Forelimb muscle (tissue), 1 donor: ENCODE data around the gene SUPT20H. TPM values are rescaled to one million over a fixed set of nuclear protein-coding genes. Genes with fewer than 3 reads are reported as not detected.

Source experiments
- DNase-seq: peaks from one replicate; pipeline ENCODE4 v3.0.0-alpha.2; 2013; ENCODE audit warnings: low read depth
- polyA plus RNA-seq: library from polyadenylated mRNA; unstranded; fragments of 120-200 nt; gene quantifications from one replicate; pipeline ENCODE4 v1.2.1, GENCODE V29; 2013; ENCODE audit not compliant: insufficient read length

The SUPT20H gene
- polyA plus RNA-seq = 58.2 TPM

DNA sequence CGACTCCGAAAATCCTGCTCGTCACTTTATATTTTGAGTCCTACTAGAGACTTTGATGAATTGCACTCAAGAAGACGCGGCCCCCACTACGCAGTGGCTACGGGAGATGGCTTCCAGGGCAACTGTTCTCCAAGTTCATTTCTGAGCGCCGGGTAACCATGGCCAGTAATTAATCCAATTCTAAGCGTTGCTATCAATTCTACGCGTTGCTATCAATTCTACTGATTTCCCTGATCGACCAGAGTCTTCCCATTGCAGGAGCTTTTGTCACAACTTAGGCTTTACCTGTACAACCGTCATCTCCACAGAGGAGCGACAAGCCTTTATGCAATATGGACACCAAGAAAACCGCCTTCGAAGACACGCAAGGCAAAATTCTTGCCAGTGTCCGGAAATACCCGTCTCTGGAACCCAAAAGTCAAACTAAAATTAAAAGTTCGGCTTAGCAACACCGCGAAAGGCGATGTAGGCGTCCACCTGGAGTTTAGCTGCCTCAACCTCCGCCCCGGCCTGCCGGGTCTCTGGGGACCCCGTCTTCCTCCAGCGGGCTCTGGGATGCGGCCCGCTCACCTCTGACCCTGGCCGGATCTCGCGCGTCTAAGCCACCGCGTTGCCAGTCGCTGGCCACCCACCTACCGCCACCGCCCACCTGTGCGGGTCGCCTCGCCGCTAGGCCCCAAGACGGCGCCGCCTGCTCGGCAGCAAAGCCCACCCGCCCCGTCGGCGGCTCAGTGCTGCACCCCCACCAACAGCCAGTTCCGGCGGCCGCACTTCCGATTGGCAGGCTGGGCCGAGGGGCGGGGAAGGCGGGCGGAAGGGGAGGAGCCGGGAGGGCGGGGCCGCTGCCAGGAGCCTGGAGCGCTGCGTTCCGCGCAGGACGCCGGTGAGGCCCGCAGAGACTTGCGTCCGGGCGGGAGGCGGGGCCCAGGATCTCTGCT lies at the start of gene SUPT20H:
Gene SUPT20H (minus strand): TSS at position 779 of the 938 bp plus-strand sequence. CDS start 8,198 bp downstream, outside the sequence.
- peak; percentile 53 for DNase-seq

DNA sequence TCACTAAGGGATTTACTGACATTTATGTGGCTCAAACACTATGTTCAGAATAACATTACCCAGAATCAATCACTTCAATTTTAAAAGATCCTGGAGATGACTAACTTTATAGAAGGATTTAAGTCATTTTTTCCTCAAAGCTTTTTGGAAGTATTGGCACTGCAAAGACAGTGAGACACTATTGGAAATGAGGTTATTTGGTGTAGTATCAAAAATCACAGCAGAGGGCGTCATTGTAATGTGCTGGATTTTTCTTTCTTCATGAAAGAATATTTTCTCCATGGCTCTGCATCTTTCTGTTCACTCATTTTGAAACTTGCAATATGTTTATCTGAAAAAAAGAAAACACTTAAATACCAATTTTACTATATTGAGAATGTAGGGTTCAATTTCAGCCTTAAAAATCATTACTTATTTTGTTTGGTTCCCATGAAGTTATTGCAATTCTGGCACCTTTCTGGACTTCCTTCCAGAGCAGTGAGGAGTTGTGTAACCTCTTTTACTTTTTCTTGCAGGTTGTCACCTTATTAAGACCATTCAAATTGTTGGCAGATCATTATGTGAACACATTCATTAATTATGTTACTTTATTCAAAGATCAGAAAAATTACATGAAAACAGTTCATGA lies 49.7 kb upstream of the SUPT20H start:
- DNase-seq = peak; percentile 90

DNA sequence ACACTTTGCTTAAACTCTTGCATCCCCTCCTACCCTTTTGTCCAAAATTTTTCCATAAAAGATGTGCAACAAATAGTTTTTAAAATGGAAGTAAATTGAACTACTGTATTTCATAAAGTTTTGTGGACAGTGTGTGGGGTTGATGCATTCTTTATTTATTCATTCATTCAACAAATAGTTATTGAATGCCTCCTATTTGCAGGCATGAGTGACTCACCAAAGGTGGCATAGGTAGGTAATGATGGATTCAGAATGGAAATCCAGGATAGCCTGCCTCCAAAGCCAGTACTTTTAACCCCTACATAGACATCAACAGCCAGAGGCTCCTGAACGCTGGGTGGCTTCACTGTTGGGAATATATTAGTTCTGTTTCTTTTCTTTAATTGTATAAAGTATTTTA lies 48.4 kb upstream of the SUPT20H start:
- no peak for DNase-seq

DNA sequence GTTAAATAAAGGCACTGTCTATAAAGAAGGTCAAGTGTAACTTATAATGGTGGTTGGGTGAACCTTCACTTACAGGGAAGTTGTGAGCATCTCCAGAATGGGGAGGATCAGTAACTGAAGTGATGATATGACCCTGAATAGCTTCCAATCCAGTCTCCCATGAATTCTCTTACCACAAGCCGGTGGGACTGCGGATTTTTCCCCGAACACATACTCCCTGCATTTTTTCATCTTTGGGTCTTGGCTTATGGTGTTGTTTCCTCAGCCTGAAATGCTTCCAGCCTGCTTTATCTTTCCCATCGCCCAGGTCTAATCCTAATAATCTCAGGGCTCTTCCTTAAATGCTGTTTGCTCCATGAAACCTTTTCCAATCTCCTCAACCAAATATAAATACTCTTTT lies 48.0 kb upstream of the SUPT20H start:
- DNase-seq = no peak

DNA sequence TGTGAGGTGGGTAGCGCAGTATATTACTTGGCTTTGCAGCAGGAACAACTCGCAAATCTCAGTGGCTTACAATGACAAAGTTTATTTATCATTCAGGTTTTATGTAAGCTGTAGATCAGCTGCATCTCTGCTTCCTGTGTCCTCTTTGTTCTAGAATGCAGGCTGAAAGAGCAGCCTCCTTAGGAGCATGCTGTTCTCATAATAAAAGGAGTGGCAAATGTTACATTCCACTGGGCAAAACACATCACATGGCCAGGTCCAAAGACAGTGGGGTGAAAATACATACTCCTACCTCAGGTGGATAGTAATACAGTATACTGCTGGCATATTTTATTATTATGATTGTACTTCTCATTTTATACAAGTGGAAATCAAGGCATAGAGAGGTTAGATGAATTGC lies 47.2 kb upstream of the SUPT20H start:
- no peak for DNase-seq

DNA sequence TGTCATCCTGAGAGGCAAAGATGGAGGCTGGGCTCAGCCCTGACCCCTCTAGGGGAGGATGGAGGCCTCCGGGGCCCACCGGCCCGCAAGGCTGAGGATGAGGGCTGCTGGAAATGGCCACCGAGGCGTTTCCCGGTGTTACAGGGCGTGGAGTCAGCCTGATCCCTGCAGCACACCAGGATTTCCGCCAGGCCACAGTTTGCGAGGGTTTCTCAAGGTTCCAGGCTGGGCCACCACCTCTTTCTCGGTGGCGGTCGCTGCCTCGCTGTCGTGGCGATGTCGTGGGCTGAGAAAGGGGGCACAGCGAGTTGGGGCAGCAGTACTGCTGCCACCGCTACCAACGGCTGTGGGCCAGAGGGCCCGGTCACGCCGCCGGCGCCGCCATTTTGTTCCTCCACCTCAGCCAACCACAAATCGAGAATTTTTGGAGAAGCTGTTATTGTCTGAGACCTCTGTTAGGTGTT lies 45.8 kb upstream of the SUPT20H start, which contains the start of gene CSNK1A1L:
Gene CSNK1A1L (minus strand): TSS at position 414 of the 464 bp plus-strand sequence. CDS start 408 bp downstream, at position 6.
- no peak for DNase-seq

DNA sequence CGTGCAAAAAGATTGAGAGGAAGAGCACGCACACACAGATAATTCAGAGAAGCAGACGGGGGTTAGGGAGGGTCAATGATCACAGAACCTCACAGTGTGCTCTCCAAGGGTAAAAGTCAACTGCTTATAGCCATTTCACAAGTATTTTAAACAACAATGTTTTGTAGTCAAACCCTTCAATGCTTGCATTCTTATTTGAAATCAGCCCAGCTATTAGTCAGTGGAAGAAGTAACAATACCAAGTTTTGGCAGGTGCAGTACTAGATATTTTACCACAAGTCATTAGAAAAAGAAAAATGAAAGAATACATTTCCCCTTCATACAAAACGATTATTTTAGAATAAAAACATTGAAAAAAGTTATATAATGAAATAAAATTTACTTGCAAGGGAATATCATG lies 43.4 kb upstream of the SUPT20H start:
- no peak for DNase-seq

DNA sequence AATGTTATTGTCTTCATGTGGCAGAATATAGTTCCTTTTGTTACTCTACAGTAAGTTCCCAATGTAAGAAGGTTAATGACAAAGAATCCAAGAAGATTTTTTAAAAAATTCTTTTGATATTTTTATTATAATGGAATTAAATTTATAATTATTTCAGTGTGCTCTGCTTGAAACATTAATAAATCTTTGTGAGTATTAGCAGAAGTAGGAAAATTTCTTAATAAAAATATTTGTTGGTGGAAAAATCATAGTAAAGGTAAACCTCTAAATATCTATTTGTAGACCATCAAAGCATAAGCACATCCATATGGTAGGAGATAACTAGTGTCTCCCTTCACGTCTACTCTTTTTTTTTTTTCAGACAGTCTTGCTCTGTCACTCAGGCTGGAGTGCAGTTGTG lies 41.7 kb upstream of the SUPT20H start:
- no peak for DNase-seq

DNA sequence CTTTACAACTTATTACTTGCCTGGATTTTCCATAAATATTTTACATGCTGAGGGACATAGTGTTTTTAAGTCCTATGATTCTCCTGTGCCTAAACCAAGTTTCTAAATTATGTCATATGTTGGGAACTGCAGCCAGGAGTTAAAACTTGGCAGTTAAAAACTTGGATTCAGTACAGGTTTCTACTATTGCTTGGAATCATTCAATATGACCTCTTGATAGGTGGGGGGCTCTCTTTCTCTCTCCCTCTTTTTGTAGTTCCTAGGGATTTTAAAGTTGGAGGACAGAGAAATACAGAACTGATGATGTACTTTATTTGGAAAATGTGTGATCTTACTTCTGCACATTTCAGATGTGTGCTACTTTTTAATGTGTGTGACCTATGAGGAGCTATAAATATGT lies 41.2 kb upstream of the SUPT20H start:
- peak; percentile 92 for DNase-seq

DNA sequence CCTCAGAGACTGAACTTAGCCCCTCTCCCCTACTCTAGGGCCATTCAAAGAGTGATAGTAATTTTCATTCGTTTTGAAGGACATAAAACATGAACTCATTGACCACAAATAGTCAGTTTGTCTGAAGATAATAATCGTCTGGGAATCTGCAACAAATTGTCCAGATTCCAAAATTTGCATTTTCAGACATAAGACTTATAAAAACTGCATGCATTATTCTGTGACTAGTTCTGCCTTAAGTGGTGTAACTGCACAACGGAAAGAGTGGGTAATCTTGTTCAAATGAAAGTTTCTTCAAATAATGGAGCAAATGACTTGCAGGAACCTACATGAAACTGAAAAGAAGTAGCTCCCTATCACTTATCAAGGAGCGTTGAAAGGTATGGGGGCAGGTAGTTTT lies 37.6 kb upstream of the SUPT20H start:
- no peak for DNase-seq

DNA sequence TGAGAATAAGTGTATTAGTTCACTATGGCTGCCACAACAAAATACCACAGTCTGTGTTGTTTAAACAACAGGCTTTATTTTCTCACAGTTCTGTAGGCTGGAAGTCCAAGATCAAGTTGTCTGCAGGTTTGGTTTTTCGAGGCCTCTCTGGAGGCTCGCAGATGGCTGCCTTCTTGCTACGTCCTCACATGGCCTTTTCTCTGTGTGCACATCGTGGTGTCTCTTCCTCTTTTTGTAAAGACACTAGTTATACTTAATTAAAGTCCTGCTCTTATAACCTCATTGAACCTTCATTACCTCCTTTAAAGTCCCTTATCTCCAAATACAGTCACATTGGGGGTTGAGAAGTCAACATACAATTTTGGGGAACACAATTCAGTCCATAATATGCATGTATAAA lies 35.4 kb upstream of the SUPT20H start:
- no peak for DNase-seq

DNA sequence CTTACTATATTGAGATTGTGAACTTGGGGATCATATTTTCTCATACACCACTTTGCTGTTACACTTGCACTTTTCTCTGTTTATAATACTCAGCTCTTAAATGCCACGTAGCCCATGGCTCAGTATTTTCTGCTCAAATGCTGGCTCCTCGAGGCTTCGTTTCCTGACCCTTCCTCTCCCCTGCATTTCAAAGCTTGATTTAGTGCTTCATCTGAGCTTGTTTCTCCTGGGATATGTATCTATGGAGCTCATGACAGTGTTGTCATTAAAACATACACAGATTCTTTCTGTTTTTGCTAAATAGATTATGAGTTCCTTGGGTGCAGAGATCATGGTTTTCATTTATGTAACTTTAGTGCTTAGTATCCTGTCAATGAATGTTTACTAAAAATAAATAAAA lies 34.6 kb upstream of the SUPT20H start:
- no peak for DNase-seq

DNA sequence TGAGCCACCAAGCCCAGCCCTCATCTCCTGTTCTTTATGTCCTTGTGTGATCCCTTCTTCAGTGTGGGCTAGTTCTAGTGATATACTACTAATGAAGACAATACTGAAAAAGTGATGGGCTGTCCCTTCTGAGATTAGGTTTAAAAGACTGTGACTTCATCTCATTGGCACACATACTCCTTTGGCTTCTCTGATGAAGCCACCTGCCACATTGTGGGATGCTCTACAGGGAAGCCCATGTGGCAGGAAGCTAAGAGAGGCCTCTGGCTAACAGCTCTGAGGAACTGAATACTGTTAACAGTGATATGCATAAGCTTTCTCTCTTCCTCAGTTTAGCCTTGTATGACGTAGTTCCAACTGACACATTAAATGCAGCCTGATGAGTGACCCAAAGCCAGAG lies 32.3 kb upstream of the SUPT20H start:
- no peak for DNase-seq

DNA sequence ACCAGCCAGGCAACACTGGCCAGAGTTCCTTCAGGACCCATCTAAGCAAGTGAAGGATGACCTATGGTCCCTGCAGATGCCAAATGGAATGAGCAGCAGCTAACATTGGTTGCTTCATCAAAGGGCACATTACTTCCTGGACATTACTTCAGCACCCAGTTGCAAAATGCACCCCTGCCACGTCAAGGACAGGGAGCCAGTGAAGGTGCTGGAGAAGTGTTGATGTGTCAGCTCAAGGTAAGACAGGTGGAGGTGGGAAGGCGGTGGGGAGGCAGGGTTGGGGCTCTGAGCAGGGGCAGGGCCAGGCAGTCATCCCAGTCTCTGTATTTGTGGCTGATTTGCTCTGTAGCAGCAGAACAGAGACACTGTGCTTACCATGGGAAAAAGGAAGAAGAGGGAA lies 31.4 kb upstream of the SUPT20H start:
- no peak for DNase-seq

DNA sequence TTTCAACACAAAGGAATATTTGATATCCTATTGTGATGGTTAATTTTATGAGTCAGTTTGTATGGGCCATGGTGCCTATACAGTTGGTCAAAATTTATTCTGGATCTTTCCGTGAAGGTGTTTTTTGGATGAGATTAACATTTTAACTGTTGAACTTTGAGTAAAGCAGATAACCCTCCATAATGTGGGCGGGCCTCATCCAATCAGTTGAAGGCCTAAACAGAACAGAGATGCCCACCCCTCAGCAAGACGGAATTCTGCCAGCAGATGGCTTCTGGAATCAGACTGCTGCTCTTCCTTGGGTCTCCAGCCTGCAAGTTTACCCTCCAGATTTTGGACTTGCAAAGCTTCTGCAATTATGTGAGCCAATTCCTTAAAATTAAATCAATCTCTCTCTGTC lies 30.0 kb upstream of the SUPT20H start:
- DNase-seq = no peak

DNA sequence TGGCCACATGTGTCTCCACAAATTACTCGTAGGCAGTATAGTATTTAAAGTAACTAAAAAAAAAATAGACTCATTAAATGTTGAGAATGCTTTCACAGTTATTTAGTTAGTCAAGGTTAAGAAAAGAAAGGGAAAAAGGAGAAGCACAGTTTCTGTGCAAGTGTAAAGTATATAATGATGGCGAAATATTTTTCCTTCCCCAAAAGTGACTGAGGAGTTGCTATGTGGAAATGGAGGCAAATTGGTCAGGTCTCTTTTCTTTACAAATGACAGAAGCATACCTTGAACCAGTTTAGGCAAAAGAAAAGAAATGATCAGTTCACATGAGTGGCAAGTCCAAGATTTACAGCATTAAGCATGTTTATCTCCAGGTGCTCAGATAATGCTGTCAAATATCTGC lies 28.0 kb upstream of the SUPT20H start:
- DNase-seq = no peak

DNA sequence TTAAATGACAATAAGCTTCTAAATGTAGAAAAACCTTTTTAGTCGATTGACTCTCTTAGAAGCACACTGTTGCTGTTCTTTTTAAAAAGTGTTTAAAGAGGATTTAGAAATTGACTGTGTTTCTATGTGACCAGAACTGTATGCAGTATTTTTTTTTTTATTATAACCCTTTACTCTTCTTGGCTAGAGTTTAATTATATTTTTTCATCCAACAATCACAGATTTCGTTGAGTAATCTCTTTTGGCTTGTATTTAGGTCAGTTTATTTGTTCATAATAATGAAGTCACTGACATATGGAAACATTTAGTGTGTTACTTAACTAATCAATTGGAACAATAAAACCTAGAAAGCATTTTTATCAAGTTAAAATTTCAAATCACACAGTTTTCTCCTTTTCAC lies 26.1 kb upstream of the SUPT20H start:
- DNase-seq = peak; percentile 49

DNA sequence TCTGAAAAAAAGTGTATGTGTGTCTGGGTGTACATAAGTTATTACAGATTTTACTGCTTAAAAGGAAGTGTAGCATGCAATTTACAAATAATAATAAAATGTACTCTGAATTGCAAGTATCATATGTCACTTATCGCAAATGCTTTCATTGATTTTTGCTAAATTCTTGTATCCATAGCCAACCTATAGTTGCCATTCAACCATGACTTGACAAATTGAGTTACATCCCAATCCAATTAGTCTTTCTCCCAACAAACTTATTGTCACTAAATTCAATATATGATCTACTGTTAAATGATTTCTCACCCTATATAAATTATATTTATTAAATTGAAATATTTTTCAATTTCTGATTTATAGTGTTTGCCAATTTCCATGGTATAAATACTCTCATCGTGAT lies 17.3 kb upstream of the SUPT20H start:
- DNase-seq = no peak

DNA sequence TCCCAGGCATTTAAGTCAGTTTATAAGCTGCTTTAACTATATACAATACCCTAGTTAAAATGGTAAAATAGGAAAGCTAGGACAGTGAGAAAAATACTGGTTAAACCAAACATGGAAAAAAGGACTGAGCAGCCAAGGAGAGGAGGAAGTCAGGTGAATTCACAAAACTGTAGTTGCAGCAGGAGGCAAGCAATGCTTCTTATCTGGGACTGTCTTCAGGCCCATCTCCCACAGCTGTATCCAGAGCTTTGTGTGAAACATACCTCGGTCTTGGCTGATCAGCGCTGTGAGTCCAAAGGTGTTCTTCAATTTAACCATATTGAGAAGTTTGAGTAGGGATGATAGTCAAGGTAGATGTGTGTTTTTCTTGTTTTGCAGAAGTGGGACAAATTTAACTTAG lies 15.7 kb upstream of the SUPT20H start:
- DNase-seq = no peak

DNA sequence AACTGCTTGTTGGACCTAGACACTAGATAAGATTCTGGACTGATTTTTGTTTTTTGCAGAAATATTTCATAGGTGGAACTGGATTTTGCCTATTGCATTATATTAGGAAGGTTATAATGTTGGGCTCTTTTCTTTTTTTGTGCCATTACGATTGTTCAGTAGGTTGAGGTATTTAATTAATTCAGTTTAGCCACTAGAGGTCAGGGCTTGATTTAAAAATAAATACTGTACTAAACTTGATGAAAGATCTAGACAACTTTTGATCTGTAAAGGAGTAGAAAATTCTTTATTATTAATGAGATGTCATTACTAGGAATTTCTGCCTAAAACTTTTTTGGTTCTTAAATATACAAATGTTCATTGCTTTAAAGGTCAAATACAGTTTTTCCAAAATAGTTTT lies 15.2 kb upstream of the SUPT20H start:
- DNase-seq = peak; percentile 43

DNA sequence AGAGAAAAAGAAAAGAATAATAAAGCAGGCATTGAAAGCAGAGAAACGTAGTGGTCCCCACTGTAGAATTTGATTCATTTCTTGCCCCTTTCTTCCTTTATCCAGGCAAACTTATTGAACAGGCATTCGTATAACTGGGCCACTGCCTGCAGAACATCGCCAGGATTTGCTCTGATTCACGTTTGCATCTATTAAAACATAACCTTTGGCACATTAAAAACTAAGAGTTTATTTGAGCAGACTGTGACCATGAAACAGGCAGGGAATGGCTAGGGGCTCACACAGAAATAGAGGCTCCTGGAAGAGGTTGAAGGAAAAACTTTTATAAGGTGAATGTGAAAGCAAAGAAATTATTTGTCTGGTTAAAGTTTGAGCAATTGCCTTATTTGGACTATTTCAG lies 12.5 kb upstream of the SUPT20H start:
- DNase-seq = no peak

DNA sequence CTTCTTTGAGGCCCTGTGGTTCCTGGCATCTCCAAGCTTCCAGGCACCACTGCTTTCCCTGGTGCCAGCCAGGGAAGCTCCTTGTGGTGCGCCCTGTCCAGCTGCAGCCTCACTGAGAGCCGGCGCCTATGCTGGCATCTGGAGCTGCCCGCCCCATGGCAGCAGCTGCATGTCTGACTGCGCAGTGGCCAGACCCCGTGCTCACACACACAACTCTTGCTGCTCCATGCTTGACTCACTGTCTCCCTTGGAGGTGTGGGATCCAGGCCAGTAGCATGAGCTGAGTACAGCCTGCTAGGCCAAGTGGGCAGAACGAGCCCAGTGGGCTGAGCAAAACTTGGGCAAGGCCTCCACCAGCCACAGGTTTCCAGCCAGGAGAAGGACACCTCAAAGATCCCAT lies 11.5 kb upstream of the SUPT20H start:
- DNase-seq = no peak

DNA sequence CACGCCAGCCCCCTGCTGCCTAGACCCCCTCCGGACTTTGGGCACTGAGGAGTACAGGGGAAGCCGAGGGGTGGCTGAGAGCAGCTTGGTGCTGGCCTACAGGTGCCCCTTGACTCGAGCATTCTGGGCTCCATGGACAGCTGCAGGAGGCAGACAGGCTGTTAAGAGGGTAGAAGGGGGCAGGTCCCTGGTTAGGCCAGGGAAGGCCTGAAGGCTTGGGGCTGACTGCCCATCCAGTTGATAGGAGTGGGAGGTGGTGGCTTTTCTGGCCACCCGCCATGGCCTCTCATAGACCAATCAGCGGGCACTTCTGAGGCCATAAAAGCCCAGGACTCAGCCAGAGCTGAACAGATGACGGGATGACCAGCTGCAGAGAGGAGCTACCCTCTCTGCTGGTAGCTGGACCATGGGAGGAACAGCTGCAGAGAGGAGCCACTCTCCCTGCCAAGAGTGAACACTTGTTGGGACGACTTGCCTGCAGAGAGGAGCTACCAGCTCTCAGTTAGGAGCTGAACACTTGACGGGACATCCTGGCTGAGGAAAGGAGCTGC lies 10.7 kb upstream of the SUPT20H start:
- no peak for DNase-seq
